GM21737 (cell line): ENCODE results near the gene USP10.

Experiments
- ATAC-seq: cut with Tn5 transposase; IDR thresholded peaks from one replicate; pipeline ENCODE4 v1.9.1; 2021; ENCODE audit warnings: mild to moderate bottlenecking, moderate library complexity; ENCODE audit not compliant: unreplicated experiment

The USP10 gene

DNA sequence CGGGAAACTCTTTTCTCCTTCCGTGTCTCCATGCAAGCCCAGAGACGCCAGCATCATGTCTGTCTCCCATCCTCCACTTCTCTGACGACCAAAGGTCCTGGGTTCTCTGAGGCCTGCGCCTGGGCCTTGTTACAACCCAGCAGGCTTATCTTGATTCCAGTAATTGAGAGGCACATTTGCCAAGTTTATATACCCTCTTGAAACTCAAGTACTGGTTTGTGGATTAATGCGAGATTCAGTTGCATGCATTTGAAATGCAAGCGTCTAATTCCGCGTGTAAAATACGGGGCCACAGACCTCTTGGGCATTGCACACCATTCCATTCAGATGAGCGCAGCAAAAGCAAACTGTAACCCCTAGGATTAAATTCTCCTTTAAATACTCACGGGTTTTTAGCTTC, 91.3 kb downstream of the USP10 start:
- no peak for ATAC-seq

DNA sequence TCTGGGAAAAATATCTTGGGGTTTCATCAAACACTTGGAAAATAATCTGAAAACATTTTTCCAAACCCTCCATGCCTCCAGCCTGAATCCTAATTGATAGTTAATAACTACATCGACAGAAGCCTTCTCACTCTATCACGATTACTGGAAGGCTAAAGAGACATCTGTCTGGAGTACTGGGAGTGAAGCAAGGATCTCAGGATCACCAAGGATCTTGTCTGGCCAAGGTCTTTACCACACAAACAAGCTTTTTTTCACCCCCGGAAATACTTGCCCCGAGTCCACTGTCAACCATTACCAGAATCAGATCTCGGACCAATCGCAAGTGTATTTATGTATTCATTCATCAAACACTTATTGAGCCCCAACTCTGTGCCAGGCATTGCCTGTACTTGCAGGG, 91.7 kb downstream of the USP10 start:
- no peak for ATAC-seq

DNA sequence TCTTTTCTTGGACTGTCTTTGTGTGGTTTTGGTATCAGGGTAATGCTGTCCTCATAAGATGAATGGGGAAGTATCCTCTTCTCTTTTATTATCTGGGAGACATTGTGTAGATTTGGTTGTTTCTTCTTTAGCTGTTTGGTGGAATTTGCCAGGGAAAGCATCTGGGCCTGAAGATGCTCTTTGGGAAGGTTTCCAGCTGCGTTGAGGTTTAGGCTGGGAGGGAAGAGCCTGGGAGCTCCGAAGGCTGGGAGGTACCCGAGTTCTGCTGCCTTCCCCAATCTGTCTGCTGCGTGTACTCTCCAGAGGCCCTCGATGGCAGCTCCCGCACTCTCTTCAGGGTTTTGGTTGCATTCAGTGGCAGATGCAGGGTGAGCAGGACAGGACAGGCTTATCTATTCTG, 94.4 kb downstream of the USP10 start:
- no peak for ATAC-seq

DNA sequence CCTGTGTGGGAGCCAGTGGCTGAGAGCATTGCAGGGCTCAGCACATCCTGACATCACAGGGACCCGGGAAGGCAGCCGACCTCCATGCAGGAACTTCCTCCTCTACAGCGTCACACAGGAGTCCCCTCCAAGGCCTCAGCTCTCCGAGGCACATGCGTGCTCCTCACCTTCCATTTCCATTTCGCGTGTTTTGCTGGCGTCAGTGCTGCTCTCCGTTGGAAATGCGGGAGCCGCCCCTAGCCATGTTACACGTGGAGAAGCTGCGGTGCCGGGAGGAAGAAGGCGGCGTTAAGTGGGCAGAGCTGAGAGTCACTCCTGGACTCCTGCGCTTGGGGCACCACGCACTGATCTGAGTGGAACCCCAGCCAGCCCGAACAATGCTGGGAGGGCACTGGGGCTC, 94.8 kb downstream of the USP10 start:
- ATAC-seq, result no peak

DNA sequence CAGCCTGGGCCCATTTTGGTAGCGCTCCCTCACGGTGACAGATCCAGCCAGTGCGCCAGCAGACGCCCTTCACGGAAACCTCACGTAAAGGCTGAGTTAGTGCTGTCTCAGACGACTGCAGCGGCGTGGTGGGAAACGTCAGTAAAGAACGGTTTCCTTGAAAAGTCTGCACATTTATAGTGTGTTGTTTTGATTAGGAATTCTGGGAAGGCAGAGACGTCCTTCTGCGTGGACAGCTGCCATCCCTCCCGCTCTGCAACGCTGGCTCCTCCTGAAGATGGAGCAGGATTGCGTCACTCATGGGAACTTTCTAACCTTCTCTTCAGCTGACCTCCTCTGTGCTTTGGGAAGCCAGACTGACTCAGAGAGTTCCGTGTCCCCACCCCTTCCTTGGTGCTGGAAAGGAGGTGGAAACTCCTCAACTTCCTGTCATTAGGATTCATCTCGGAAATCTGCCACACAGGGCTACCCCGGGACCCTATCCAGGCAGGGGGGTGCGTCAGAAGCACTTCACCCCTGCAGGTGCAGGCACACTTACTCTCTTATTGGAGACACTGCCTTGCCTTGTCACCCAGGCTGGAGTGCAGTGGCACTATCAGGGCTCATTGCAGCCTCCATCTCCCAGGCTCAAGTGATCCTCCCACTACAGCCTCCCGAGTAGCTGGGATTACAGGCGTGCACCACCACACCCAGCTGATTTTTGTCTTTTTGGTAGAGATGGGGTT, 95.7 kb downstream of the USP10 start:
- ATAC-seq, result no peak

DNA sequence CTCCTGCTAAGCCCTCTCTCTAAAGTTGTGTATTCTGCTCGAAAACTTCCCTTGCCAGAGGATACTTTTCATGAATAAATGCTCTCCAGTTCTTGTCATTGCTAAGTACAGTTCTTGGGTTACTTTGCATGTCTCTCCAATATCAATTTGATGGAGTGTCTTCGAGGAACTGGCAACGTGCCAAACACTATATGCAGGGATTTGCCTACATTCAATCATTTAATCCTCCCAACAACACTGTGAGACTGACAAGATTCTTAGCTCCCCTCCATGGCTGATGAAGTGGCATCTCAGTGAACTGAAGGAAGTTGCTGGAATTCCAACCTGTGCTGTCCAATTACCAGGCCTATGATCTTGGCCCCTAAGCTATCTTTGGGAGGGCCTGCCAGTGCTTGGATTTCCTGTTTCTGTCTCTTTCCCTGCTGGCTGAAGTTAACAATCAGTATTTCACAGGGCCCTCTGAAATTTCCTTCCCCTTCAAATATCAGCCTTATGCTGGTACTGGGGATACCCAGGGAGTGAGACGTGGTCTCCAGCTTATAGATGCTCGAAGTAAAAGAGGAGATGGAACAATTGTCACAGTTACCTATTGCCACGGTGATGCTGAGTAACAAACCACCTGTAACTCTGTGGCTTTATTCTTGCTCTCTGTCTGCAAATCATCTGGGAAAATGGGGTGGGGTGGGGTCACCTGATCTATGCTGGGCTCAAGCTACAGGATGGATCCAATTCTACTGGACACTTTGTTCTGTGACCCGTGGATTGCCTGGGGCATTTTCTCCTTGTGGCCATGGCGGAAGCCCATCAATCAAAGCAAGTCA, 100.6 kb downstream of the USP10 start:
- ATAC-seq, result no peak

DNA sequence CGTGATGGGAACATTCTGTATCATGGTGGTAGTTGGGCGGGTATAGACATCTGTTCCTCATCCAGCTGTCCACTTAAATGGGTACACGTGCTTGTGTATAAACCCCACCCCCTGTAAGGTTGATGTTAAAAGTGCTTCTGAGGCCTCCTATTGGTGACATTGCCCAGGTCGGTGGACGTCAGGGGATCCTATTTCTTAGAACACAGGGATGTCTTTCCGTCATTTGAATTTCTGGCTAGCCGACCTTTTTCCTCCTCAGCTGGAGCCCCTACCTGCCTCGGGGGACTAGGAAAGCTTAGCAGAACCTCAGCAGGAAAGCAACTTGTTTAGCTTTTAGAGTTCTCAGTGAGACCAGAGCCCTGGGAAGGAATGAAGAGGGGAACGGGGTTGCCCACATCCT, 103.3 kb downstream of the USP10 start:
- no peak for ATAC-seq

DNA sequence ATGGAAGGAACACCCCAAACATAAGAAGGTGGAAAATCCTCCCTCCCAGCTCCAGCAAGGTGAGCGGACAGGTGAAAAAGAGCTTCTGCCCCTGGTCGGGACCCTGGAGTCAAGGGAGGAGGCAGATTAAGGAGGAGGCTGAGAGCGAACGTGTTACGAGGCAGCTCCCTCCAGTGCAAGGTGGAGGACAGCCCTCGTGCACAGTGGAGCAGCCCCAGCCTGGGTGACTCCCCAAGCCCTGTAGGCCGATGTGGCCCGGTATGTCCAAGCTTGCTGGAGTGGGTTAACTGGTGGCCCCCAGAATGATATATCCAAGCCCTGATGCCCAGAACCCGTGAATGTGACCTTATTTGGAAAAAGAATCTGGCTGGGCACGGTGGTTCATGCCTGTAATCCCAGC, 104.5 kb downstream of the USP10 start:
- no peak for ATAC-seq

DNA sequence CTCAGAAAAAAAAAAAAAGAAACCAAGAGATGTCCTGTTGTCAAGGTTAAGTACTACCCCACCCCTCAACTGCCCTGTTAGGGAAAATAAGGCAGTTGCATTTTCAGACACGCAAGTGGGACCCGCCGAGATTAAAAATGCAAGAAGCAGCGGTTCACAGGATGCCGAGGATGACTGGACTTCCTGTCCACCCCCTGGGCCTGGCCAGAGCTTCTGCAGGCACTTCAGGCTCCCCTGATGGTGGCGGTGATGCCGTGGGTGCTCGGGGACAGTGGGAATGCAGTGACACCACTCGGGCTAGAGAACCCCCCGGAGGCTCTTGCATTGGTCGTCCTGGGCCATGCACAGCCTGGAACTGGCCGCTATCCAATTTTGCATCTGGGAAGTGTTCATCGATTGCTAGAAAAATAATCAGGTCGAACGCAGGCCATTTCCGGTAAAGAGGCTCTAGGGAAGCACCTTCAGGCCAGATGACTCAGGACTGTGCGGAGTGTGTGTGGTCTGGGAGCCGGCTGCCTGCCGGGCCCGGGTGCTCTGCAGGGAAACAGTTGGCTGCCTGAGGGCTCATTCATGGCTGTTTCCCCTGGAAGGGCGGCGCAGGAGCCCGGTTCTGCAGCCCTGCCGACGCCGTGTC, 106.6 kb downstream of the USP10 start:
- no peak for ATAC-seq

DNA sequence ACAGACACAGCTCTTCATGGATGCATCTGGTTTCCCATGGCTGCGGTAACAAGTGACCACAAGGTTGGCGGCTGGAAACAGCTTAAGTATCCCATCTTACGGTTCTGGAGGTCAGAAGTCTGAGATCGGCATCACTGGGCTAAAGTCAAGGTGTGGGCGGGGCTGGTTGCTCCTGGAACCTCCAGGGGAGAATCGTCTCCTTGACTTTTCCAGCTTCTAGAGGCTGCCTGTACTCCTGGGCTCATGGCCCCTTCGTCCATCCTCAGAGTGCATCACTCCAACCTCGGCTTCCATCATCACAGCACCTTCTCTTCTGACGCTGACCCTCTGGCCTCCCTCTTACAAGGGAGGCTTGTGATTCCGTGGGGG, 107.1 kb downstream of the USP10 start:
- no peak for ATAC-seq

DNA sequence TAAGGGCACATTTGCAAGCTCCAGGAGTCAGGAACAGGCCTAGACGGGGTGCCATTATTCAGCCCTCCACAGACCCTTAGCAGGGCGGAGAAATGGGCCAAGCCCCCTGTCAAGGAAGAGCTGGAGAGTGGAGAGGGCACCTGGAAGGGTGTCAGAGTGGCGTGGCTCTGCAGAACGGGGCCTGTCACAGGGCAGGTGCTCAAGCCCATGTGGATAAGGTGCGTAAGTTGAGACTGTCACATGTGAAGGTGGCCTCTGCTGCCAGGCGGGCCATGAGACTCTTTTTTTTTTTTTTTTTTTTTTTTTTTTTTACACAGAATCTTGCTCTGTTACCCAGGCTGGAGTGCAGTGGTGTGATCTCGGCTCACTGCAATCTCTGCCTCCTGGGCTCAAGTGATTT, 108.0 kb downstream of the USP10 start:
- ATAC-seq, result no peak

DNA sequence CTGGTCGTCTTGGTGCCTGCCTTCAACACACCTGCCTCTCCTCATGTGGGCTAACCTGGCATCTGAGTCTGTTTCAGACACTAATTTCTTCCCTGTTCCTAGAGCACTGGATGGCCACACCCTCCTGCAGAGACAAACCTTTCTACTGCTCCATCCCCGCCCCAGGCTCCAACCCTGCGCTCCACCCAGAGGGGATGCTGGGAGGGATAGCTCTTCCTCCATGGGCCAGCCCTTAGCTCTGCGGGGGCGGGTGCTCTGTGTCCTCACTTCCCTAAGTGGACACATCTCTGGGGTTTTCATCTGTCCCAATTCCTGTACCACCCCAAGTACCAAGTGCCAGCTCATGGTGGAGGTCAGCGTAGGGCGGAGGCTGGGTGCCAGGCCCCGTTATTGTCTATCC, 109.0 kb downstream of the USP10 start:
- ATAC-seq, result no peak

DNA sequence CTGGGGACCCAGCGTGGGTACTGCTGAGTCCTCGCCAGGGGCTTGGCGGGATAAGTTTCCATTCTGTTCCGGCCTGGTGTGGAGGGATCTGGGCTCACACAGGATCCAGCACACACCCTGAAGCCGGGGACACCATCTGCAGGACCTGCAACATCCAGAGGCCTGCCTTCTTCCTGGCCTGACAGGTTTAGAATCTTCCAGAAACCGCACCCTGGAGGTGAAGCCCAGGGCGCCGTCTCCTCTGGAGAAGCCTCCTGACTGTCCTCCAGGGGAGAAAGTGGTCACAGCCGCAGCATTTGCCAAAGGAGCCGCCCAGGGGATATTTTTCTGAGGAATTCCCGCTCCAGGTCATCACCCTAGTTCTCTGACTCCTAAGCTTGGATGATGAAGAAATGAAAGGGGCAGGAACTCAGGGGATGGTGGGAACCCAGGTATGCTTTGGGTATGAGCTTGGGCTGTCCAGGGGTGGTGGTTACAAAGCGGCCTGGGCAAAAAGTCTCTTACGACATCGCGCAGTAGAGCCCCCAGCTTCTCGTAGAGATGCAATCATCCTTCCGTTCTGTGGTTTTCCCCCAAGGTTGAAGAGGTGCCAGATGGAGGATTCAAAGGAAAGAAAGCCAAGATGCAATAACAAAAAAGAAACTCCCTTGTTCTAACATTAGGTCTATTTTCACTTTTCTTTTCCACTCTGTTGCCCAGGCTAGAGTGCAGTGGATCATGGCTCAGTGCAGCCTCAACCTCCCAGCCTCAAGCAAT, 110.9 kb downstream of the USP10 start:
- ATAC-seq, result no peak

DNA sequence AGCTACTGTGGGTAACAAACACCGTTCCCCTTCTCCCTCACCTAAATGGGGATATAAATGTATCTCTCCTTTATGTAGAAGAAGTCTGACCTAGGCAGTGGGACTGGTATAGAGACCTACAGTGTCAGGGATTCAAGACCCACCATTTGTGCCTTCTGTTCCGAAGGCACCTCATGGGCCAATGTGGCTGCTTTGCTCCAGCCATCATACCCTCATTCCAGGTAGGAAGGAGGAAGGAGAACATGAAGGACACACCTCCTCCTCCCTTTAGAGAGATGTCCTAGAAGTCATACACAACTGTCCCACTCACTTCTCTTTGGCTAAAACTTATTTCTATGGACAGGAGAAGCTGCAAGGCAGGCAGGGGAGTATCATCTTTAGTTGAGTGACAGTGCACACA, 111.7 kb downstream of the USP10 start:
- no peak for ATAC-seq

DNA sequence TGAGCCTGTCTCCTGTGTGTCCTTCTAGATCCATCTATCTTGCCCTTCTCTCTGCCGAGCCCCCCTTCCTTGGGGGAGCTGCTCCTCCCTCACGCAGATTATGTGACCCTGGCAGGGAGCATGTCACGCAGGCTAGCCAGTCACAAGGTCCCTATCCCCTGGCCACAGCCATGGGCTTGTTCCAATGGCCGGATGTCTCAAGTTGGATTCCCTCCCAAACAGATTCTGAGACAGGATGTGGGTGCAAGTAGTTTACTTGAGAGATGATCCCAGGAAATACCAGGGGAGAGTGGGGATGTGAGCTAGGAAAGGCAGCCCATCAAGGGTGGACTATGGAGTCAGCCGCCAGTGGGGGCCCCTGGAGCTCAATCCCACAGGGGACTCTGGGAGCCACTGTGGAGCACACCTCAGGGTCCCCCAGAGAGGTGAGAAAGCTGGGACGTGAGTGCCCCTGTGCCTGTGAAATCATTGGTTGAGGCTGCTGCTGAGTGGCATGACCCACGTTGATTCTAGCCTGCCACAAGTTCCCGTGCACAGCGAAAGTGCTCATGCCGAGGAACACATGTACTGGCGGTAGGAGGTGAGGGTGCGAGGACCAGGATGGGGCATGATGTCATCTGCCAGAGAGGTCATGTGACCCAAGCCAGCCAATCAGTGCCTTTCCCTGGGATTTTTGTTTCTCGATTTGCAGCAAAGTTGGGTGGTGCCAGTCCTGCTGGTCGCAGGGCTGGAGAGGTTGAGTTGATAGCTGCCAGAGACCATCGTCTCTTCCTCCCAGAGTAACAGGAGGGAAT, 113.5 kb downstream of the USP10 start:
- no peak for ATAC-seq

DNA sequence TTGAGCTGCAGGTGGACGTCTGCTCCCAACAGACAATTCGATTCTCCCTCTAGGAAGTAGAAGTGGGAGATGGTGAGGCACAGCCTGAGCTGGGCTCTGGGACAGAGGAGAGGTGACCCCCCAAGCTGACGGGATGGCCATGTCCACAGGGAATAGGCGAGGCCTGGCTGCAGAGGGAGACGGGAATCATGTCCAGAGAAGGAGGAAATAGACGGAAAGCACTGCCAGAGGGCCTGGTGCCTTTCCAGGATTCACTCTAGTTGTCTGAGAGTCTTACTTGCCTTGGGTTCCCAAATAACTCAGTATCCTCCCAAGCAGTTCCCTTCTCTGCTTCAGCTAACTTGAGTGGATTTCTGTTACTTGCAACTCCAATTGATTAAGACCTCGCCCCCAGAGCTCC, 115.7 kb downstream of the USP10 start:
- no peak for ATAC-seq

DNA sequence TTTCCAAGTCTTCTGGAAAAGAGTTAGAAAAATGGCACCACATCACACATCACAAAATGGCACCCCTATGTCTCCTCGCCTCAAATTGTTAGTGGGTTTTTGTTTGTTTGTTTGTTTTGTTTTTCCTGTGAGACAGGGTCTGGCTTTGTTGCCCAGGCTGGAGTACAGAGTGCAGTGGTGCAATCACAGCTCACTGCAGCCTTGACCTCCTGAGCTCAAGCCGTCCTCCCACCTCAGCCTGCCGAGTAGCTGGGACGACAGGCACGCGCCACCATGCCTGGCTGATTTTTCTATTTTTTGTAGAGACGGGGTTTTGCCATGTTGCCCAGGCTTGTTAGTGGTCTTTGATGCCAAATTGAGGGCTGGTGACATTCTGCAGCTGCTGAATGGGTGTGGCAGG, 116.2 kb downstream of the USP10 start:
- no peak for ATAC-seq

DNA sequence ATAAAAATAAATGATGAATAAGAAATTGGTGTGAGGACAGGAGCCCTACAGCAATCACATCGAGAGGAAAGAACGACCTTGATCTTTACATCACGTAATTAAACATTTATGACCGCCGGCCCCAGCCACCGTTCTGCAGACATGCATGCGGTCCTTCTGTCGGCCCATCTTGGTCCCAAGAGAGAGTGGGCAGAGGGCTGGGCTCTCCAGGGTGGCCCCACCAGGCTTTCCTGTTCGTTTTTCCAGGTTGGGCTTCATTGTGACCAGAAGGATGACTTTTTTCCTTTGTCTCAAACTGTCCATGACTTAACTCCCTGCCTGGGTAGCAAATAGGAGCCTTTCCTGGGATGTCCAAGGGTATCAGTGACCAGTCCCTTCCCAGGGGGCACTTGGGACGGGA, 116.7 kb downstream of the USP10 start:
- ATAC-seq, result no peak

DNA sequence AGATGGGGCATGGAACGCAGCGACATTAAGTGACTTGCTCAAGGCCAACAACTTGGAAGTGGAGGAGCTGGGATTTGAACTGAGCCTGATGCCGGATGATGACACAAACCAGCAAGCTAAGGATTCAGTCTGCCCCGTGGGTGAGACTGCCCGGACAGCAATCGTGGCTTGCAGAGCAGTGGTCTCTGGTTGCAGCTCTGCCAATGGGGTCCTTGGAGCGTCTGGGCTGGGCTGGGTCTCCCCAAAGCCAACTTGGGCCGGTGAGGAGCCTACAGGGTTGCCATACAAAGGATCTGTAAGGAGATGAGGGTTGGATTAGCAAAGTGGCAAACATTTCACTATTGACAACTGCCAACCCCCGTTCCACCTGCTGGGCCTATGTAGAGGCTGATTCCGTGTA, 117.4 kb downstream of the USP10 start:
- ATAC-seq, result no peak

DNA sequence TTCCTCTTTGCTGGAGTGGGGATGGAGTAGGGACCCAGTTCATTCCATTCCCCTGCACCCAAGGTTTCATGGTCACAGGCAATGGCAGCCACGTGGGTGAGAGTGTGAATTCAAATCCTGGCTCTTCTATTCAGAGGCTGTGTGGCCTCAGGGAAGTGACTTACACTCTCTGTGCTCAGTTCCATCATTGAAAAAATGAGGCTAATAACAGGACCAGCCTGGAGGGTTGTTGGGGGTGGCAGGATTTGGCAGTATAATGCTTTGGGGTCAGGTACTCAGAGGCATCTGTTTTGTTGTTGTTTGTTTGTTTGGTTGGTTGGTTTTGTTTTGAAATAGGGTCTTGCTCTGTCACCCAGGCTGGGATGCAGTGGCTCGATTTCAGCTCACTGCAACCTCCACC, 117.8 kb downstream of the USP10 start:
- ATAC-seq, result no peak

DNA sequence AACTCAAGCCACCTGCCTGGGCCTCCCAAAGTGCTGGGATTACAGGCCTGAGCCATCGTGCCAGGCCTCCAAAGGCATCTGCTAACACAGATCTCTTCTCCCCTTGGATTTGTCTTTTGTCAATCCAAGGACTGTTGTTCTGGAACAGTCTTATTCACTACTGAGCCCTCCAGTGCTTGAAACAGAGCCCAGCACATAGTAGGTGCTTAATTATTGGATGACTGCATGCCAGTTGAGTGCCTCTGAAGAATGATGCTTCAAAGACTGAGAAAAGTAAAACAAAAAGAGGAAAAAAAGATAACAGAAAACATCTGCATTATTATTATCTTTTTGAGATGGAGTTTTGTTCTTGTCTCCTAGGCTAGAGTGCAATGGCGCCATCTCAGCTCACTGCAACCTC, 118.3 kb downstream of the USP10 start:
- ATAC-seq, result no peak
